HG02610 (cell line): ENCODE data around the gene SIK2.

Experiments
- ATAC-seq: cut with Tn5 transposase; IDR thresholded peaks from one replicate; pipeline ENCODE4 v1.9.1; 2021; ENCODE audit warnings: mild to moderate bottlenecking, moderate library complexity; ENCODE audit not compliant: unreplicated experiment

Gene SIK2

DNA sequence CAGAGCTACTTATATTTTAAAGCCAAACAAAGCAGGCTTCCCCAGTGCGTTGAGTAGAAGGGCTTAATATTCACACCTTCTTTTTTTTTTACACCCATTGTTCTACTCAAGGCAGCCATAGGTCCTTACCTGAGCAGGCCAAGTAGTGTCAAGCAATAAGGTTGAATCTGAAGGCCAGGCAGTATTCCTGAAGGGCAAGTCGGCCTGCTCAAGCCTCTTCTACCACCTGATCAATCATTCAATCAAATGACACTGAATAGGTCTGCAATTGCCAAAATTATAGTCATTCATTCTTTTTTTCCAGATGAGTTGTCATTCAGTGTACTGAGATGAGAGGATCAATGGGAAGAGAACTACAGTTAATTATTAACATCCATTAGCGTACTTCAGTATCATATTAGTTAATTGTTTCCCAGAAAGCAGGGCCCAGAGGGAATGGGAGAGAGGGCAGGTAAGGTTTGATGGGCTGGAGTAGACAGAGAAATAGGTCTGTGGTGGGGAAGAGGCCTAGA lies 175.9 kb downstream of the SIK2 start:
- no peak for ATAC-seq

DNA sequence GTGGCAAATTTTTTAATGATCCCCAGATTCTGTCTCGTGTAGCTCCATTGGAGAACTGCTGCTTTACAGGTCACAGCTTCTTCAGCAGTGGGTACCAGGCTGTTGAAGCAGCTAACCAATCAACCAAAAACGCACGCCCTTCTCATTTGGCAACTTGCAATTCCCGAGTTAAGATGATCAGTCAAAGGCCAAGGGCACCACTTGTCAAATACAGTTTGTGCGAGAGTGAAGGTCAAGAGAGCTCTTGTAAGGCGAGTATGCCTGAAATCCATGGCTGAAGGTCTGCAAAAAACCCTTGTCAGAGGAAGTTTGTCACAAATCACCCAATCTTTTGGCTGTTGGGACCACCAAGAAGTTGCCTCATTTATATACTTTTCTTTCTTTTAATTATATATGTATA lies 176.9 kb downstream of the SIK2 start:
- ATAC-seq: no peak
